ENCODE measurements around the gene EPHB2. TPM values are rescaled to one million over a fixed set of nuclear protein-coding genes. Genes with fewer than 3 reads are reported as not detected.

The EPHB2 gene
- polyA plus RNA-seq, 6 donors from 2014 or later, result 0.08 TPM; not detected in 5

DNA sequence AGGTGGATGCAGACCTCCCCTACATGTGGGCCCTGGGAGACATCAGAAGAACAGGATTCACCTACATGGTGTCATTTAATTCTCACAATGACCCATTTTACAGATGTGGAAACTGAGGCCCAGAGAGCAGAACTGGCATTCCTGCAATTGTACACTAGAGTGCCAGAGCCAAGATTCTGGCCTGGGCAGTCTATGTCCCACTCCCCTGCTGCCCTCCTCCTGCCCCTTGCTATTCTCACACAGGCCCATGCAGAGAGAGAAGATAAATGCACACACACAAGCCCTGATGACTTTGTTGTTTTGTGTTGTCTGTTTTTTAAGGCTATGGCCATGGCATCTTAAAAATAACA is 64.2 kb downstream of the EPHB2 start:
- no peak for ATAC-seq (ENCODE audit: low read depth in 2 of 2)
- H3K27me3 Mint-ChIP-seq, result peaks cover 9 to 42% (median 11%) of the 10 kb centered on the region in 3 donors
- no peak overlapping the region for H3K27ac Mint-ChIP-seq
- DNase-seq, result no peak
- H3K9me3 Mint-ChIP-seq, result no peaks in the 10 kb centered on the region
- no peak overlapping the region for H3K4me3 Mint-ChIP-seq
- H3K4me1 Mint-ChIP-seq, result no peaks in the 10 kb centered on the region
- no peaks in the 10 kb centered on the region for H3K36me3 Mint-ChIP-seq

DNA sequence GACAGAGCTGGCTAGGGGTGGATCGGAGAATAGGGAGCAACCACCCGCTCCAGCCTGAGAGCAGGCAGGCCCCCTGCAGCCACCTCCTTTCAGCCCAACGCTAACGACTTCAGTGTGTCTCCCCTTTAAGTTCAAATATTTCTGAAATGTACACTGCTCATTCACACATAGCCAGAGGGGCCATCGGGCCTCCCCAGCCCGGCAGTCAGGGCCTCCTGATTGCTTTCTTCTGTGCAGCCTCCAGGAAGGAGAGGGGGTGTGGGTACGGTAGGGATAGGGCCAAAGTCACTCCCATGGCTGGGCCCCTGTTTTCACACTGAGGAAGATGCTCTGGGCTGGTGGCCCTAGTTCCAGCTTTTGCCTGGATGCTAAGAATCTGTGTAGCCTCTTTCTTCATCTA is 64.8 kb downstream of the EPHB2 start:
- ATAC-seq (ENCODE audit: low read depth in 2 of 2) (no peak), DNase-seq (no peak)
- no peaks in the 10 kb centered on the region for H3K36me3 Mint-ChIP-seq
- peaks cover 9 to 38% (median 14%) of the 10 kb centered on the region in 3 donors for H3K27me3 Mint-ChIP-seq
- no peak overlapping the region for H3K4me3 Mint-ChIP-seq
- H3K4me1 Mint-ChIP-seq, result no peaks in the 10 kb centered on the region
- no peak overlapping the region for H3K27ac Mint-ChIP-seq
- H3K9me3 Mint-ChIP-seq, result peaks cover 0 to under 1% (median 0%) of the 10 kb centered on the region in 7 donors

GRCh38 chr1:22776035-22776613 is 65.5 kb downstream of the EPHB2 start:
- H3K36me3 Mint-ChIP-seq, result no peaks in the 10 kb centered on the region
- ATAC-seq (ENCODE audit: low read depth in 2 of 2) (no peak), DNase-seq (no peak)
- peaks cover 0 to 3% (median 0%) of the 10 kb centered on the region in 3 donors for H3K4me1 Mint-ChIP-seq
- peaks cover 7 to 38% (median 18%) of the 10 kb centered on the region in 3 donors for H3K27me3 Mint-ChIP-seq
- H3K9me3 Mint-ChIP-seq, result peaks cover 0 to 4% (median 0%) of the 10 kb centered on the region in 7 donors
- H3K27ac Mint-ChIP-seq, result no peak overlapping the region
- no peak overlapping the region for H3K4me3 Mint-ChIP-seq

DNA sequence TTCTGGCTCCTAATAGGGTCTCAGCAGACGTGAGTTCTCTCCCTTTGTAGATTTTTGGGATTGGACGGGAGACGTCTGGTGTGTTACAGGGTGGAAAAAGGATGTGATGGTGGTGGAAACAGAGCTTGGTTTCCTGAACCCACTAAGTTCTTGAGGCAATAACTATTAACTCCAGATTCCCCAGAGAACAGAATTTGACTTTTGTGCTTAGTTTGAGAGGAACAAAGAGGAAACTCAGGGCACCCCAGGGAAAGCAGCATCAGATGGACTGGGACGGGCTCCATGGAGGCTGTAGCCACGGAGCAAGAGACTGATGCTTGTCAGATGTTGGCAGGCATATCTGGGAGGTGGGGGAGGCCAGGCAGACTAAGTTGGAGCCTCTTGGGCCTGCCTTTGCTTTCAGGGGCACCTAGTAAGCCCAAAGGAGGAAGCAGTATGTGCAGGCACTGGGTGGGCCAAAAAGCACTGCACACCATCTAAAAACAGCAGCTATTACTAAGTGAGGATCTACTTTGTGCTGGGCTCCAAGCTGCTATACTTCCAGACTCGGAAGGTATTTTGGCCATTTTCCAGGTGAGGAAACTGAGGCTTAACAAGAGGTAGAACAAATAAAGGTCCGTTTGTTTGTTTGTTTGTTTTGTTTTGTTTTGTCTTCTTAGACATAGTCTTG is 66.9 kb downstream of the EPHB2 start:
- ATAC-seq (ENCODE audit: low read depth in 2 of 2) (no peak), DNase-seq (no peak)
- Mint-ChIP-seq H3K36me3 (no peaks in the 10 kb centered on the region), H3K27ac (no peak overlapping the region), H3K4me3 (no peak overlapping the region), H3K27me3 (peaks cover 12 to 38% (median 18%) of the 10 kb centered on the region in 3 donors), H3K4me1 (peaks cover 0 to 3% (median 0%) of the 10 kb centered on the region in 3 donors), H3K9me3 (peaks cover 0 to 4% (median 0%) of the 10 kb centered on the region in 7 donors)

DNA sequence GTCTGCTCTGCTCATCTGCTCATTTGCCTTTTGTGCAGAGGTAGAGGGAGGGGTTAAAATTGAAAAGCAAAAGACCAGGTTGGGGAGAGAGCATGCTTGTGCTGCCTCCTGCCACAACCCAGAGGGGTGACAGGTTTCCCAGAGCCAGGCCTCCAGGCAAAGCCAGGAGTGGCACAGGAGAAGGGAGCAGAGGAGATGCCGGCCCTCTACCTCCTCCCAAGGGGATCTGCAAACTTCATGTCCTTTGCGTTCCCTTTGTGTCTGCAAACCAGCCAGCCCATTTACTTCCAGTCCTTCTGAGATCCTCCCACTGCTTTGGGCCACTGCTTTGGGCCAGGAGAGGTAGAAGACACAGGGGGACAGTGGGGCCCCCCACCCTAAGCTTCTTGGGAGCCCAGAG is 67.8 kb downstream of the EPHB2 start:
- H3K27me3 Mint-ChIP-seq, result peaks cover 12 to 38% (median 18%) of the 10 kb centered on the region in 3 donors
- ATAC-seq (ENCODE audit: low read depth in 2 of 2), result no peak
- peaks cover 0 to 3% (median 0%) of the 10 kb centered on the region in 3 donors for H3K4me1 Mint-ChIP-seq

GRCh38 chr1:22778862-22779520 is 68.4 kb downstream of the EPHB2 start:
- Mint-ChIP-seq H3K4me1 (peaks cover 0 to 3% (median 0%) of the 10 kb centered on the region in 3 donors), H3K27me3 (peaks cover 12 to 33% (median 17%) of the 10 kb centered on the region in 3 donors), H3K27ac (no peak overlapping the region), H3K4me3 (no peak overlapping the region), H3K36me3 (no peaks in the 10 kb centered on the region), H3K9me3 (peaks cover 0 to 4% (median 0%) of the 10 kb centered on the region in 7 donors)
- no peak for DNase-seq
- ATAC-seq (ENCODE audit: low read depth in 2 of 2), result no peak

More for the DNA sequence above, 67.8 kb downstream of the EPHB2 start:
- Mint-ChIP-seq H3K36me3 (no peaks in the 10 kb centered on the region), H3K4me3 (no peak overlapping the region), H3K9me3 (peaks cover 0 to 4% (median 0%) of the 10 kb centered on the region in 7 donors), H3K27ac (no peak overlapping the region)
- no peak for DNase-seq

- peaks cover 0 to 4% (median 0%) of the 10 kb centered on the region in 7 donors for H3K9me3 Mint-ChIP-seq
- DNase-seq, result no peak
Observed at GRCh38 chr1:22780696-22781095, 70.1 kb downstream of the EPHB2 start.

DNA sequence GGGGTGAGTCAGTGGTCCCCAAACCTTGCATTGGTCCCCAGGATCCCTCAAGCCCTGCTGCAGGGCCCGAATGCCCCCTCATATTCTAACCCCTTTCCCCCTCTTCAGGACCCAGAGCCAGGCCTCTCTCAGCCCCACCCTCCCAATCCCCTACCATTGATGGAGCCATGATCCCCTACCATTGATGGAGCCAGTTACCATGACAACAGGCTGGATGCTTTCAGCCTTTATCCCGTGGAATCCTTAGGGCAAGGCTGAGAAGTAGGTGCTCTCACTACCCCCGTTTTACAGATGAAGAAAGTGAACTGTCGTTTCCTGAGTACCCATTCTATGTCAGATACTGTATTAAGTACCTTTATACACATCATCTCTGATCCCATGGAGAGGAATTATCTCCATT is 70.8 kb downstream of the EPHB2 start:
- Mint-ChIP-seq H3K4me1 (peaks cover 0 to 3% (median 0%) of the 10 kb centered on the region in 3 donors), H3K27me3 (peaks cover 8 to 19% (median 17%) of the 10 kb centered on the region in 3 donors), H3K36me3 (no peaks in the 10 kb centered on the region), H3K27ac (no peak overlapping the region), H3K9me3 (peaks cover 0 to 4% (median 0%) of the 10 kb centered on the region in 7 donors), H3K4me3 (no peak overlapping the region)
- ATAC-seq (ENCODE audit: low read depth in 2 of 2) (no peak), DNase-seq (no peak)

More at GRCh38 chr1:22780696-22781095, 70.1 kb downstream of the EPHB2 start:
- peaks cover 12 to 26% (median 14%) of the 10 kb centered on the region in 3 donors for H3K27me3 Mint-ChIP-seq
- no peak overlapping the region for H3K4me3 Mint-ChIP-seq
- ATAC-seq (ENCODE audit: low read depth in 2 of 2), result no peak
- H3K27ac Mint-ChIP-seq, result no peak overlapping the region
- H3K4me1 Mint-ChIP-seq, result peaks cover 0 to 3% (median 0%) of the 10 kb centered on the region in 3 donors
- H3K36me3 Mint-ChIP-seq, result no peaks in the 10 kb centered on the region

- Mint-ChIP-seq H3K9me3 (peaks cover 0 to 4% (median 0%) of the 10 kb centered on the region in 7 donors), H3K4me1 (peaks cover 0 to 3% (median 0%) of the 10 kb centered on the region in 3 donors), H3K4me3 (no peak overlapping the region), H3K27ac (no peak overlapping the region), H3K36me3 (no peaks in the 10 kb centered on the region), H3K27me3 (peaks cover 8 to 22% (median 10%) of the 10 kb centered on the region in 3 donors)
- no peak for DNase-seq
- no peak for ATAC-seq (ENCODE audit: low read depth in 2 of 2)
Observed at GRCh38 chr1:22782406-22782805, 71.8 kb downstream of the EPHB2 start.

DNA sequence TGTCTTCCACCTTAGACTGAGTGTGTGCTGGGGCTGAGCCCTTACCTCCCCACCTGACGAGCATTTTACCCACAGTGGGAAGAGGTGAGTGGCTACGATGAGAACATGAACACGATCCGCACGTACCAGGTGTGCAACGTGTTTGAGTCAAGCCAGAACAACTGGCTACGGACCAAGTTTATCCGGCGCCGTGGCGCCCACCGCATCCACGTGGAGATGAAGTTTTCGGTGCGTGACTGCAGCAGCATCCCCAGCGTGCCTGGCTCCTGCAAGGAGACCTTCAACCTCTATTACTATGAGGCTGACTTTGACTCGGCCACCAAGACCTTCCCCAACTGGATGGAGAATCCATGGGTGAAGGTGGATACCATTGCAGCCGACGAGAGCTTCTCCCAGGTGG is 73.7 kb downstream of the EPHB2 start:
- H3K4me3 Mint-ChIP-seq, result no peak overlapping the region

GRCh38 chr1:22784737-22785136 is 74.1 kb downstream of the EPHB2 start:
- Mint-ChIP-seq H3K4me3 (no peak overlapping the region), H3K27me3 (peaks cover 8 to 20% (median 13%) of the 10 kb centered on the region in 3 donors), H3K9me3 (peaks cover 0 to 4% (median 0%) of the 10 kb centered on the region in 7 donors), H3K4me1 (peaks cover 0 to 3% (median 0%) of the 10 kb centered on the region in 3 donors), H3K36me3 (no peaks in the 10 kb centered on the region), H3K27ac (no peak overlapping the region)
- DNase-seq (no peak), ATAC-seq (ENCODE audit: low read depth in 2 of 2) (no peak)

More for the DNA sequence above, 73.7 kb downstream of the EPHB2 start:
- Mint-ChIP-seq H3K36me3 (no peaks in the 10 kb centered on the region), H3K27me3 (peaks cover 8 to 22% (median 10%) of the 10 kb centered on the region in 3 donors), H3K4me1 (peaks cover 0 to 3% (median 0%) of the 10 kb centered on the region in 3 donors), H3K9me3 (peaks cover 0 to 4% (median 0%) of the 10 kb centered on the region in 7 donors), H3K27ac (no peak overlapping the region)
- ATAC-seq (ENCODE audit: low read depth in 2 of 2) (no peak), DNase-seq (no peak)

DNA sequence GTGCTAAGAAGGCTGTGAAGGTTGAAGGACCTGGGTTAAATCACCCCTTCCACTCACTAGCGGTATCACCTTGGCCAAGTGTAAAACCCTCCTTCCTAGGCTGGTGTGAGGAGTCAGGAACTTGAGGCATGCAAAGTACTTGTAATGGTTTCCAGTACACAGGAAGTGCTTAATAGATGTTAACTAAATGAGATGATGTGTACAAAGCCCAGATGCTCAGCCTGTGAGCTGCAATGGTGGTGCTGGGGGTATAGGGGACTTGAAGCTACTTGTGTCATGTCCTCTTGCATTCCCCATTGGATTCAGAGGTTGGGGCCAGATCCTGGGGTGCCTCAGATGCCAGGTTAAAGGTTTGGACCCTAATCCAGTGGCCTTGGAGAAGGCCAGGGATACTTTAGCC is 75.5 kb downstream of the EPHB2 start:
- H3K36me3 Mint-ChIP-seq, result no peaks in the 10 kb centered on the region

DNA sequence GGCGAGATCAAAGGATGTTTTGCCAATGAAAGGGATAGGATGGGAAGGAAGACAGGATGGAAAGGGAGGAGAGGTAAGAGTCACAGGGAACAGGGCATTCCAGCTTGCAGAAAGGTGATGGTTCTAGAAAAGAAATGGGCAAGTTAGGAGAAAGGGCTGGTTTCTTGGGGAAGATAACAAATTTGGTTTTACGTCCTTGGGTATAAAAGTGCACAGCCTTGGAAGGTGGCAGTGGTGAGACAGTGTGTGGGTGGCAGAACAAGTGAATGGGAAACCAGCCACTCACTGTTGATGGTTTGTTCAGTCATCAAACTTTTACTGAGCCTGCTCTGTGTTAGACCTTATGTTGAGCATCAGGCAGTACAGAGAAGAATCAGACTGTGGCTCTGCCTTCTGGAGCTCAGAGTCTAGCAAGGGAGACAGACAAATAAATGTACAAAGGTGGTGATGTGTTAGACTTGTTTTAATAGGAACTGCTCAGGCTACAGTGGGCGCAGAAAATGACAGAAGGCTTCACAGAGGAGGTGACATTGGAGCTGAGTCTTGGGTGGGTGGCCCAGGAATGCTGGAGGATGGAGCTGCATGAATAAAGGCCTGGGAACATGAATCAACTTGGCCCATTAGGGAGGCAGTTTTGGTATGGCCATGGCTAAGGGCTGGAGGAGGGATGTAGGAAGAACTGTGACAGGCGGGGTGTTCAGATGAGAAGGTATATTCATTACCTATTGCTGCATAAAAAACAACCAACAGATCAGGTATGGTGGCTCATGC is 76.3 kb downstream of the EPHB2 start:
- Mint-ChIP-seq H3K4me3 (no peak overlapping the region), H3K4me1 (no peaks in the 10 kb centered on the region), H3K9me3 (no peaks in the 10 kb centered on the region), H3K36me3 (no peaks in the 10 kb centered on the region), H3K27me3 (peaks cover 5 to 14% (median 7%) of the 10 kb centered on the region in 3 donors), H3K27ac (peak overlapping the region in 1 of 6 donors; percentile 46)
- ATAC-seq (ENCODE audit: low read depth in 2 of 2) (no peak), DNase-seq (no peak)

More for the DNA sequence above, 75.5 kb downstream of the EPHB2 start:
- H3K27me3 Mint-ChIP-seq, result peaks cover 5 to 14% (median 12%) of the 10 kb centered on the region in 3 donors
- DNase-seq (no peak), ATAC-seq (ENCODE audit: low read depth in 2 of 2) (no peak)
- H3K4me3 Mint-ChIP-seq, result no peak overlapping the region
- no peaks in the 10 kb centered on the region for H3K9me3 Mint-ChIP-seq
- H3K27ac Mint-ChIP-seq, result no peak overlapping the region
- H3K4me1 Mint-ChIP-seq, result no peaks in the 10 kb centered on the region
